Activated naive CD4-positive, alpha-beta T cell treated with Interleukin-2 at 50 U/mL for 16 hours (primary cell): ENCODE results near the gene TANC1.
"Not testable (repeated sequence)": the region's sequence is repeated elsewhere in the genome, so short reads cannot be mapped to it uniquely, and the experiment has no call there.

Experiments used
- DNase-seq: peaks from one replicate; pipeline ENCODE4 v3.0.0-alpha.2; 2020

TANC1 gene

DNA sequence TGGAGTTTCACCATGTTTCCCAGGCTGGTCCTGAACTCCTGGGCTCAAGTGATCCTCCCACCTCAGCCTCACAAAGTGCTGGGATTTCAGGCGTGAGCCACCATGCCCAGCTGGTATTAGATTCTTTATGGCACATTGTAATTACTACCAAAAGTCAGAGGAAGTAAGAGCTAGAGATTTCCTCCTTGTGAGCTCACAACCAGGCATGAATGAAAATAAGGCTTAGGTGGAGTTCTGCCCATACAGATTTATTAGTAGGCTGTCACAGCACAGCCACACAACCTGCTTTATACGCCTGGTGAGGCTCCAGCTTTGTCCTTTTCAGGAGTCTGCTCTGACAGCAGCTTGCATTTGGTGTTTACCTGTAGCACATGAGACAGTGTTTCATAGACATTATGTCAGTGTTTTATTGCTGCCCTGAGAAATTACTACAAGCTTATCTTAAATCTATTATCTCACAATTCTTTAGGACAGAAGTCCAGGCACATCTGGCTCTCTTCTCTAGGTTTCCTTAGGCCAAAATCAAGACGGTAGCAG lies 156.6 kb downstream of the TANC1 start:
- DNase-seq, result no peak

DNA sequence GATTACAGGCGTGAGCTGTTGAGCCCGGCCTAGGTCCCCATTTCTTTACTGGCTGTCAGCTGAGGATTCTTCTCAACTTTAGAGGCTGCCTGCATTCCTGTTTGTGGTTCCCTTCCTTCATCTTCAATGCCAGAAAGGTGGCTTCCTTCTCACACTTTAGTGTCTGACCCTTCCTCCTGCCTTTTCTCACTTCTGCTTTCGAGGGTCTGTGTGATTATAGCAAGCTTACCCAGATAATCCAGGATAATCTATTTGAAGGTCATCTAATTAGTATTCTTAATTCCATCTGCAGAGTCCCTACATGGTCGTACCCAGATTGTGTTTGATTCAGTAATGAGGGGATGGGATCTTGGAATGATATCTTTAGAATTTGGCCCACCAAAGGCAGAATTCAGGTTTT lies 157.4 kb downstream of the TANC1 start:
- no peak for DNase-seq

DNA sequence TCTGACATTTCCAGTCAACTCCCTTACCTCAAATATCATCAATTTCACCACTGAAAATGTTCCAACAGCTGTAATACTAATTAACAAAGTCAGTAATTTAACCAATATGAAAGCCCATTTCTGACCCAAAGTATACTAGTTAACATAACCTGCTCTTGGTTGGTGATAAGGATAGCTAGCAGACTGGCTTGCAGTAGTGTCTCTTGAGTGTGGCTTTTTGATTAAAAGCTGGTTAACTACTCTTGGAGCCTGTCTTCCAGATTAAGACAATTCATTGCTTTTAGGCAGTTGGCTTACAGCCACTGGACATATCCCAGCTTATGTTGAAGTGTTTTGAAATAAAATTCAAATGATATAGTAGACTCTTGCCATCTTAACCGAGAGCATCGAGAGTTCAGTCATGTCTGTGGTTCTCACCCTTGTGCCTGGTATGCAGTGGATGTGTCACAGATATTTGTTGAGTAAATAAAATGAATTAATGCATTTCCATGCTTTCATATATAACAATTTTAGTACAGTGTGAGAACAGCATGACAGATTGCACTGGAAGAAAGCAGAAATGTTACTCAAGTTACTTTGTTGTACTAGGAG lies 158.1 kb downstream of the TANC1 start:
- DNase-seq, result no peak

DNA sequence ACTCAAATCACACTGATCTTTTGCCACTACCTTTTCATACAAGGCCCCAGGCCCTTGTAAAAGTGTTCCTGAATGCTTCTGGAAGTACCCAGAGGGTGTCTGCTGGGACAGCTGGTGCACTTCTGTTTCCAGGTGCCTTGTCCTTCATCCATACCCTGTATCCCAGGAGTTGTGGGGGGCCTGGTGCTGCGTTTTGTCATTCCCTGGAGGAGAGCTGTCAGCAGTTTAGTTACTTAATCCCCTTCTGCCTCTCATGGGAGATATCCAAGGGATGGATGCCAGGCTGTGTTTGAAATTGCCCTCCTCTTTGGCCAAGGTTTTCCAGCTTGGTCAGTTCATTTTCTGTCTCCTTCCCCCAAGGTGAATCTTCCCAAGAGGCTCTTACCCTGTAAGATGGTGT lies 159.8 kb downstream of the TANC1 start:
- DNase-seq, result no peak

DNA sequence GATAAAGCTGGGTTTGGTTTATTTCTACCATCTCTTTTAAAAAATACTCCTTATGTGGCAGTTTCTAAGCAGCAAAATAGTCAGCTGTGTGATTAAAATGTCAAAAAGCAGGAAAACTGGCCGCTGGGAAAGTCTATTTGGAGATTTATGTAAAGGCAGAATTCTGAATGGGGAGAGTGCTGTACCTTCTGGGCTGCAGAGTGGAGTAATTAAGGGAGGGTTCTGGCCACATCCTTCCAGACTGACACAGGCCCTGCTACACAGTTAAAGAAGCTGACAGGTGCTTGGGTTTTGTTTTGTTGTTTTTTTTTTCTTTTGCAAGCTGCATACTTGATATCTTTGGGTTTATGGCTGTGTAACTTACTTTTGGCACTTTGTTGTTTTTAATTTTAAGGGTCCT lies 160.8 kb downstream of the TANC1 start:
- no peak for DNase-seq

DNA sequence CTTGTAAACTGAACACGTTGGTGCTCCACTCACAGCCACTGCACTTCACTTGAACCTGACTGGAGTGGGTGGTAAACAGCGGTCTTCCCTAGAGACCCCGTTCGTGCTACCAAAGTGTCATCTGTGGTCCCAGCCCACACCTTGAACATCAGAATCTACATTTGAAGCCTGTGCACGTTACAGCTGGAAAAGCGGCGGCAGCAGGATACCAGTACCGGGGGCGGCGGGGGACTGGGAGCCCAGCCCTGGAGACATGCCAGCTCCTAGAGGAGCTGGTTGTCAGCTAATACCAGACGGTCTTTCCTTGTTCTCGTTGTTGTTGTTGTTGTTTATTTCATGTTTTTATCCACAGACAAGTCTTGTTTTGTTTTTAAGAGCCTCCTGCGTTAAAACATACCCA lies 161.4 kb downstream of the TANC1 start:
- DNase-seq, result no peak

DNA sequence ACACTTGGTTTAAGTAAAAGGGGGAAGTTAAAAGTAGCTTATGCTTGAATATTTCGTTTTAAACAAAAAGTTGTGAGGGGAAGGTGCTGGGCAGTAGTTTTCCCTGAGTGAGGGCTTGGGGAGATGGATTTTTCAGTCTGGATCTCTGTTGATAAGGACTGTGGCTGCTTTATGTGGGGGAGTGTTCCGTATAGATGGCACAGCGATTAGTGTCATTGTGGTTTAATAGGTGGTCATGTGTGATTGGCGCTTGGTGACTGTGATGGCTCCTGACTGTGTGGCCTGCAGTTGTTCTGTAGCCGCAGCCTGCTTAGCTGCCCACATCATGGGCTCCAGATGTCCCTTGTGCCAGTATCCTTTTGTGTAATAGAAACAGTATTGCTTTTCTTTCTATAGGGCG lies 161.9 kb downstream of the TANC1 start:
- no peak for DNase-seq

DNA sequence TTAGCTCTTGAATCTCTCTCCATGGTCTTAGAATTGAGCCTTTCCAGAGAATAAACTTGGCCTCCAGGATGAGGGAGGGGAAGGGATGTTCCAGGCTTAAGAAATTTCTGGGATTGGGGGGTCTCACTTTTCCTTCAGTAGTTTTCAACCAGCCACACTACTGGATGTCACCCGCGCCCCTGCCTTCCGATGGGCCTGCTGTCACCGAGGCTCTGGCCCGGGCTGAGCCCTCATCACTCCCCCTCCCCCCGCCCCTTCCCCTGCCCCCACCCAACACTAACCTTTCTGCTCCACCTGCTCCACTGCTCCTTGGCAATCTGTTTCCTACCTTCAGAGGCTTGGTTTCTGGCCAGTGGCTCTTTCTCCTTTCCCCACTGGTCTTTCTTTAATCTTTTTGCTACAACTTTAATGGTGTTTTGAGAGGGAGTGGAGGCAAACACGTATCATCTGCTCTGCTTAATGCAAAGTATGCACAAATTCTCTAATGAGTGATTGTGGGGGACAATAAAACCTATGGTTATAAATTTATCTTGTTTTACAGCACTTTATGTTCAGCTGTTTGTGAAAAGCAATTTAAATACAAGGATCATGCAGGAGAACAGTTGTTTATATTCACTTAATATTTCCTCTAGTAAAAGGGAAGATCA lies 162.9 kb downstream of the TANC1 start:
- DNase-seq, result no peak

DNA sequence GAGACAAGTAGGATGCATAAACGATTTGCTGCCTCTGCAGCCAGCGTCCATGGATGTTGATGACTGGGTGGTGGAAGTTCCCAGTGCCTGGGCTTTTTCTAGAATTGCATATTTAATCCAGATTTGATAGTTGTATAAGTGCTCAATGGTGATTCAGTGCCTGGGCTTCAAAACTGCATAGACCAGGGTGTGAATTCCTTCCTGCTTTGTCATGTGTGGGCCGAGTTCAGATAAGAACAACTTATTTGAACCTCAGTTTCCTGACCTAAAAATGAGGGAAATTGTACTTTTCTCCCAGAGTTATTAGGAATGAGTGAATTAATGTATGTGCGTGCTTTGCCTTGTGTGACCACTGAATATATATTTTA lies 163.5 kb downstream of the TANC1 start:
- DNase-seq, result no peak

DNA sequence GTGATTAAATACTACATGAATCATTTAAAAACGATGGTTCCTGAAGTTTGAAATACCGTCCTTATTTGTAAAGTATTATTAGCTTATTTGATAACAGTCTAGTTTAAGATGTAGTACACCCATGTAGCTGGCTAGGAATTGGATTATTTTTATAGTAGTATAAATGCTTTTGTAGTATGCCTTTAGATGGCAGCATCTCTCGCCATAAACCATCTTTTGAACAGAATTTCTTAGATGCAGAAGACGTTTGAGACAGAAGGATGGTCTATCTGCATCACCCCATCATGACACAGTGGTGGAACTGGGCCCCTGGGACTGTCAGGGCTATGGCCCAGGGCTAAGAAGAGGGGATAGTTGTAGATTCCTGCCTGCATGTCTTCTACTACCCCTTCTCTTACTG lies 165.4 kb downstream of the TANC1 start:
- DNase-seq, result no peak

DNA sequence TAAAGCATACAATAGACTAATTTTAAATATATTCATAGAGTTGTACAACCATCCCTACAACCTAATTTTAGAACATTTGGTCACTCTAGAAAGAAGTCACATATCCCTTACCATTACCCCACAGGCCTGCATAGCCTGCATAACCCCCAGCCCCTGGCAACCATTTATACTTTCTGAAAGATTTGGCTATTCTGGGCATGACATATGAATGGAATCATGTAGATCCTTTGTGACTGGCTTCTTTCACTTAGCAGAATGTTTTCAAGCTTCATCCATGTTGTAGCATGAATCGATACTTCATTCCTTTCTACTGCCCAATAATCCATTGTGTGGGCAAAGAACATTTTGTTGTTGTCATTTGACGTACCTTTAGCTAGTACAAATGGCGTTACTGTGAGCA lies 166.5 kb downstream of the TANC1 start:
- no peak for DNase-seq

DNA sequence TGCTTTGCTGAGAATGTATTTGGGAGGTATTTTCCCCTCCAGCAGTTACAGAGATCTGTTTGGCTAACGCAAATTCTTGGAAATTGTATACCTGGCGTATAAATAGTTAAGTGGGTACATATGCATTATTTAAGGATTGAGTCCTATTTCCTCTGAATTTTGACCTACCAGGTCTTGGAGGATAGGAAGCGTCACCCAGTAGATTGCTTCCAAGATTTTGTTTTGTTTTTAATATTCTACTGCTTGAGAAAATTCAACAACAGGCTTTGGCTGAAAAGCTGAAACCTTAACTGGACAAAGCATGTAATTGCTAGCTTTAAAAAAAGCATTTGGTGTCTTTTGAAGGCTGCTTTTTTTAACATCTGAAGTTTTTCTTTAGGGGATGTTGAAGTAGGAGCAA lies 168.0 kb downstream of the TANC1 start:
- DNase-seq, result no peak

DNA sequence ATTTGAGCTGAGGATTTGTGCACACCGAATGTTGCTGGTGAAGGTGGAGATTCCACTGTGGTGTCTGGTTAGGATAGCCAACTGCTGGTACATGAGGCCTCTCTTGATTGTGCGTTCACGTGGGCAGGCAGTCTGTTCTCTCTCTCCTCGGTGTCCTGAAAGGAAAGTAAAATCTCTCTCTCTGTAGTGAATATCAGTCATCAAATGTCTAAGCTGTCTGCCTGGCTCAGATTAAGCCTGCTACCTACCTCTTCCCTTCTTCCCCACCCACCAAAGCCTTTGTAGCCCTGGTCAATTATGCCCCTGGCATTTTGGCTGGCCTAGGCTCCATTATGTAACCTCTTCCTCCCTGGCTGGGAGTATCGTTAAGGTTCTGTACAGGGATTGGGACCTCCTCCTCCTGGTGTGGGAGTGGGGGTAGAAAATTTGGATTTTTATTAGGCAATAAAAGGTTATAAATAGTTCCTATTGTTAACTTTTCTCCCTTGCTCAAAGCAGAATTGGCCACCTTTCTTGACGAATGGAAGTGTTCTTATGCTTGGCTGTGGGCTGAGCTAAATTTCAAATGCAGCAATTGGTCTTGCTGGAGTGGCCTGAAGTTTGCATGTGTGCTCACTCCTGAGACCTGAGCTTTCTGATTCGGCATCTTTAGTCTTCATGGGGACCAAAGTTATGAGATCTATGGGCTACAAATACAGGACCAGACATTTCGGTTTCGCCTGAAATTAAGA lies 169.2 kb downstream of the TANC1 start:
- DNase-seq, result no peak

DNA sequence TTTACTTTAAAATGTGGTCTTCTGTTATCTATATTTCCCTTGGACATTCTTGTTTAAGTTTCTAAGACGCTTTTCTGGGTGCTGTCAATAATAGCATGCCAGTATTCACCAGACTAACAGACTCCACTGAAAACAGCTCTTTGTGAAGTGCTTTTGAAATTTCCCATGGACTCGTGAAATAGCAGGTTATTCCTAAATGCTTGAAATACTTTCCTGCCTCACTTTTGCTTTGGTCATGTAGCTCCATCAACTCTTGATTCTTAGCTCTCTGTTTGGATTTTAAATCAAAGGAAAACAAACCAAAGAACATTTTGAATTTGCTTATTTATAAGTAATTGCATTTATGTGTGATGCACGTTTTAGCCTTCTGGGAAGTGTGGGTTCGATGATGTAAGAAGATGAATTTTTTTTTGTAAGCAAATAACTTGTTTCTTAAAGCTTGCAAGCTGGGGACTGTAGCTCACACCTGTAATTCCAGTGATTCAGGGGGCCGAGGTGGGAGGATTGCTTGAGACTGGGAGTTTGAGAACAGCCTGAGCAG lies 170.3 kb downstream of the TANC1 start:
- DNase-seq, result no peak

DNA sequence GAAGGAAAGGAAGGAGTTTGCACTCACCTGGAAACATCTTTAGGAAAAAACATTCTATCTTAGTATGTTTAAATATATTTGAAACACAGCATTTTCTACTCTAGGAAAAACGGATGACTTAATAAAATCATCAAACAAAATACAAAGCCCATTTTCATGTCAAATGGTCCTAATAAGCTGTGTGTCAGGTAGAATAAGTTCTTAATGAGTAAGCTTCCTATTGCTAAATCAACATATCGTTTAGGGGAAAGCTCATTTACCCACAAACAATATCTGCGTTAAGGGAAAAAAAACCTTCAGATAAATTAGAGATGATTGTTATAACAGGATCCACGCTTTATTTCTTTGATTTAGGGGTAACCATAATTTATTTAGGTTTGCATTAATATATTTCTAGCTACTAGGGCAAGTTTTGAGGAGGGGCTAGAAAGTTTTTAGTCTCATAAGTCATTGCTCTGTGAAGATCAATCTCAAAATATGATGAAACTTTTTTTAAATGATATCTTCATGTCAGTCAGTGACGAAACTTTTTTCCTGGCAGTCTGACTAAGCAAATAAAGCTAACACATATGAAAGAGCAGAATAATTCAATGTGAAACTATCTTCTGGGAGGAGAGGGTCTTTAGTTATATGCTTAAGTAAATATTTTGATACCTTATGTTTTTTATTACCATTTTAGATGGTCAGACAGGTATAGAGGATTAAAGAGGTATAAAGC lies 170.9 kb downstream of the TANC1 start:
- no peak for DNase-seq

DNA sequence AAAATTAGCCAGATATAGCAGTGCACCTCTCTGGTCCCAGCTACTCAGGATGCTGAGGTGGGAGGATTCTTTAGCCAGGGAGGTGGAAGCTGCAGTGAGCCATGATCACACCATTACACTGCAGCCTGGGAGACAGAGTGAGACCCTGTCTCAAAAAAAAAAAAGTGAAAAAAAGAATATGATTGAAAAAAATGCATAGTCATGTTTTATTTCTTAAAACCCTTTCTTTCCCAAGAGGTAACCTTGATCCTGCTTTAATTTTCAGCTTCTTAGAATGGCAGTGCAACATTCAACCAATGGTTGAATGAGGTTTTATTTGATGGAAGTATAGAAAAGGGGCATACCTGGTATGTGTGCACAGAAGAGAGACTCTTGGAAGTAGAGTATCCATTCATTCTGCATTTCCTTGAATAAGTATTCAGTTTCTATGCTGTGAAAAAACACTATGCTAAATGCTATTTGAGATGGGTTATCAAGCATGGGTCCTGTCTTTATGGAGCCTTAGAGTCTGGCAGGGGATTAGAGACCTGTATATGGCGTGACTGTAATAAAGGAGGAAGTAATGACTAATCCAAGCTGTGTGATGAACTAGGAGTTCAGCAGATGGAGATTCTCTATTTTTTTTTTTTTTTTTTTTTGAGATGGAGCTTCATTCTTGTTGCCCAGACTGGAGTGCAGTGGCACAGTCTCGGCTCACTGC lies 171.8 kb downstream of the TANC1 start:
- DNase-seq, result no peak

DNA sequence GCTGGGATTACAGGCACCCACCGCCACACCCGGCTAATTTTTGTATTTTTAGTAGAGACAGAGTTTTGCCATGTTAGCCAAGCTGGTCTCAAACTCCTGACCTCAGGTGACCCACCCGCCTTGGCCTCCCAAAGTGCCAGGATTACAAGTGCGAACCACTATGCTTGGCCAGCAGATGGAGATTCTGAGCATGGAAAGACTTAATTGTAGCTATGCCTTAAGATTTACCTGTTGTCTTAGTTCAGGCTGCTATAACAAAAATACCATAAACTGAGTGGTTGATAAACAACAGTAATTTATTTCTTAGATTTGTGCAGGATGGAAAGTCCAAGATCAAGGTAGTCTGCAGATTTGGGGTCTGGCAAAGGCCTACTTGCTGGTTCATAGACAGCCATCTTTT lies 172.4 kb downstream of the TANC1 start:
- DNase-seq, result not testable (repeated sequence)

DNA sequence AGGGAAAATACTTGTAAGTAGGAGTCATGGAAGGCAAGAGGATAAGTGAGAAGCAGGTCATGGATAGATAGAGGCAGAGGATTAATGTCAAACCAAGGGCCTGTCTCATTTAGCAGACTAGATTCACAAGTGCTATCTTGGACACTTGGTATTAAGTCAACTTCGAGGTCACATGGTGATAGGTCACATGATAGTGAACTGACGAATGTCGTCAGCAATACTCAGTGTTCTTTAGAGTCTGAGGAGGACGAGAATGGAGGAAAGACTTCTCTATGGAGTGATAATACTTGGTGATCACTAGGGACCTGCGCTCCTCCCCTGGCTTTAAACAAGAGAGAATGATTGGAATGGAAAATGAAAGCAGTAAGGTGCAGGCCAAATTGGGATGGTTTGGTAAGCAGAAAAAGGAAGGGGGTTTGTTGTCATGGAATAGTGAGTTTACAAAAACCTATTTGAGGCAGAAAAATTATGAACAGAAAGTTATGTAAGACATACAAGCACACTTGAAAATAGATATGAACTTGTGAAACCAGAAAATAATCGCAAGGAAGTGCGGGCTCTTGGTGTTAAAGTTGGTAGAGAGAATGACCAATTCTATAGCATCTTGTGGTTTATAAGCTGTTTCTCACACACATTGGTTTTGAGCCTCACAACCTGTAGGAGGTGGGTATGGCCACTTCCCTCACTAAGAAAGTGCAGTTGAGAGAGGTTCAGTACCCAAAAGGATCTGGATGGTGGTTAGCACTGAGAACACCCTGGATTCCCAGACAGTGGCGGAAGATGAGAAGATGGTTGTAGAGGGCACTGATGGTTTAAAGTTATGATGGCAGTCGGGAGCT lies 176.6 kb downstream of the TANC1 start:
- DNase-seq, result no peak

DNA sequence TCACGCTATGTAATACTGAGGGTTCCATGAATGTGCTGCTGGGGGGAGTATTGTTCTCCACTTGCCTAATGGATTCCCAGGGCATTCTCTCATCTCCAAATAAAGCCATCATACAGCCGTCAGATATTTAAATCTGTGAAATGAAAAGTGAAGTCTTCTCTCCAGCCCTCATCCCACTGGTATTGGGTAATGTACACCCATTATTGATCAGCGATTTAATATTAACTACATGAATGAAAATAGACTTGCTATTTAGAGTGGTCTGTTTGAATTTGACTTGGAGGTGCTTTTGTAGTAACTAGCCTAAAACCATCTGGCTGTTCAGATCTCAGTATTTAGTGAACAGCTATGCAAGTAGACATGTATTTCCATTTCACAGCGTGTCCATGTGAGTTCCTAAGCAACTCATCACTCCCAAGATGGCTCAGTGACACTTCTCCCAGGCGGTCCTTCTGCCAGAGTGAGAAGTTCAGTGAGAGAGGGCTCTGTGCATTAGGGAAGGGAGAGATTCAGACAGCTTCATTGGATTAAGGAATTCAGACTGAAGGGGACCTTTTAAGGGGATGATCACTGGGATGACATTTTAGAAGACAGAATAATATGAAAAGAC lies 177.4 kb downstream of the TANC1 start:
- no peak for DNase-seq

DNA sequence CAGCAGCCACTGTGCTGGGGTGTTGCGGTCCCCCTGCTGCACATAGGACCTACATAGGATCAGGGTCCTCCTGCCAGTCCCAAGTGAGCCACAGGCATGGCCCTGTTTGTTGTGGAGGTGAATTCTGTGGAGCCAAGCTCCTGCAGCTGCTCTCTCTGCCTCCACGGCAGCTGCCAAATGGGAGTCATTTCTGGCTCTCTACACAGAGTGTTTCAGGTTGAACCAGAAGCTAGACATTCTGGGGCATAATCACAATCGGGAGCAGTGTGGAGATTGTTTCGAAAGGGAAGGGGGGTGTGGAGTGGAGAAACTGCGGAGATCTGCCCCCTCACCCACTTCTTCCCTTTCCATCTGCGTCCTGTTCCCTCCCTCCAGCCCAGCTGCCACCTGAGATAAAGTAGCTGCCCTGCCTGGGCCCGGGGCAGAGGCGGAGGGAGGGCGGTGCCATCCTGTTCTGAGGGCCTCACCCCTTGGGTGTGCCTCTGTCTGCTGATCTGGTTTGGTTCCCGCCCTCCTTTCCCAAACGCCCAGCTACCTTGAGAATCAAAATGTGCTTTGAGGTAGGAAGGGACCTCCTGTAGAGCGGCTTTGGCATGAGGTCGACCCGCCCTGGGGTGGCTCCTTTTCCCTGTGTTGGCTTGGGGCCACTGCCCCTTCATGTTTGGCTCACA lies 178.7 kb downstream of the TANC1 start:
- DNase-seq, result no peak

DNA sequence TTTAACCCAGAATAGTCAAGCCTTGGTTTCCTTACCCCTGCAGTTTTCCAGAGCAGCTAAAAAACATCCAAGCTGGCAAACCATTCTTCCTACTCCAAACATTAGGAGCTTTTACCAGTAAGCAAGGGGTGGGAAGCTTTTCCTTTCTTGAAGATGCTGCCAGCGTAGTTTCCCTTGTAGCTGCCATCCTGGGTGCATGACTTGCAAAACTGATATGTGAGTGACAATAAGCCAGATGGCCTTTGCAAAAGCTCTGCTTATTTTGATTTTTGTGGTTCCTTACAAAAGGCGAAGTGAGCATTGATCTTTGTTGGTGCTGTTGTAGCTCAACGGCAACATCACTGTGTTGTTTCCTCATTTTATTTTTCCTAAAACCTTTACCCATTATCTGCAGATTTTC lies 179.2 kb downstream of the TANC1 start:
- DNase-seq, result no peak
